ENCODE measurements around the gene CCDC194. TPM values are rescaled to one million over a fixed set of nuclear protein-coding genes. Genes with fewer than 3 reads are reported as not detected.

CCDC194 gene
- total and polyA plus RNA-seq, 2 of the 13 experiments (the other 11 are each of a cell fraction or from before 2014, with no cell fraction given): 0.13 to 0.21 TPM

- TF ChIP-seq PLSCR1 (CRISPR knock-in tag; IDR thresholded peaks at IDR 0.05; ENCODE audit: borderline replicate concordance) (no peak), MLXIP (CRISPR knock-in tag; IDR thresholded peaks at IDR 0.05; ENCODE audit: borderline replicate concordance) (no peak), ATF7 (IDR thresholded peaks at IDR 0.05) (no peak), ATF7 (CRISPR knock-in tag; IDR thresholded peaks at IDR 0.05) (no peak), ZBTB7B (CRISPR knock-in tag; IDR thresholded peaks at IDR 0.05) (0 out of 2 replicates have a peak, but pooled peaks have one; percentile 22), ZNF205 (CRISPR knock-in tag; IDR thresholded peaks at IDR 0.05) (0 out of 2 replicates have a peak, but pooled peaks have one; percentile 42), THYN1 (CRISPR knock-in tag; IDR thresholded peaks at IDR 0.05; ENCODE audit: borderline replicate concordance, low read depth) (no peak), ZNF784 (CRISPR knock-in tag; IDR thresholded peaks at IDR 0.05; ENCODE audit: borderline replicate concordance) (no peak), ZNF781 (CRISPR knock-in tag; IDR thresholded peaks at IDR 0.05; ENCODE audit: borderline replicate concordance, not compliant biosample characterization) (no peak), FOXK2 (IDR thresholded peaks at IDR 0.05) (no peak), CHD2 (IDR thresholded peaks at IDR 0.05; ENCODE audit: low read depth, low read length) (no peak), ELK4 (CRISPR knock-in tag; IDR thresholded peaks at IDR 0.05; ENCODE audit: borderline replicate concordance) (no peak), FOXP1 (IDR thresholded peaks at IDR 0.05) (no peak), FOXP1 (CRISPR knock-in tag; IDR thresholded peaks at IDR 0.05) (no peak), ZBTB10 (CRISPR knock-in tag; IDR thresholded peaks at IDR 0.05; ENCODE audit: borderline replicate concordance) (no peak), ZNF20 (CRISPR knock-in tag; IDR thresholded peaks at IDR 0.05) (no peak), HNRNPL (IDR thresholded peaks at IDR 0.05; ENCODE audit: low read depth, low read length) (no peak), PRDM15 (CRISPR knock-in tag; IDR thresholded peaks at IDR 0.05) (no peak)
Measured at GRCh38 chr19:17346109-17346671, 47.8 kb downstream of the CCDC194 start (continued).
